NB4 (cell line): ENCODE measurements around the gene ZNF83.
"Not testable (repeated sequence)": the region's sequence is repeated elsewhere in the genome, so short reads cannot be mapped to it uniquely, and the experiment has no call there.

ENCODE experiments used
- DNase-seq: peaks from one replicate; pipeline ENCODE4 v3.0.0; 2010; ENCODE audit warnings: low read depth
- H3K4me3 ChIP-seq: one replicate; pipeline ENCODE4 v1.5.1; 2011; ENCODE audit warnings: mild to moderate bottlenecking, low read depth, low read length, moderate library complexity
- MYC ChIP-seq: IDR thresholded peaks from 2 replicates; pipeline ENCODE4 v1.6.1; 2011; ENCODE audit warnings: low read depth, low read length
- POLR2A ChIP-seq: IDR thresholded peaks from 2 replicates; pipeline ENCODE4 v1.6.1; 2011; ENCODE audit warnings: mild to moderate bottlenecking; ENCODE audit not compliant: insufficient read length; ENCODE audit errors: extremely low read depth
- TF ChIP-seq, protein P1 (sequence below): IDR thresholded peaks from one replicate; pipeline ENCODE4 v1.5.1; 2012; ENCODE audit warnings: low read depth, low read length
- TF ChIP-seq, protein P2 (sequence below): IDR thresholded peaks from 2 replicates; pipeline ENCODE4 v1.6.1; 2011; ENCODE audit warnings: low read depth, low read length

ZNF83 gene

DNA sequence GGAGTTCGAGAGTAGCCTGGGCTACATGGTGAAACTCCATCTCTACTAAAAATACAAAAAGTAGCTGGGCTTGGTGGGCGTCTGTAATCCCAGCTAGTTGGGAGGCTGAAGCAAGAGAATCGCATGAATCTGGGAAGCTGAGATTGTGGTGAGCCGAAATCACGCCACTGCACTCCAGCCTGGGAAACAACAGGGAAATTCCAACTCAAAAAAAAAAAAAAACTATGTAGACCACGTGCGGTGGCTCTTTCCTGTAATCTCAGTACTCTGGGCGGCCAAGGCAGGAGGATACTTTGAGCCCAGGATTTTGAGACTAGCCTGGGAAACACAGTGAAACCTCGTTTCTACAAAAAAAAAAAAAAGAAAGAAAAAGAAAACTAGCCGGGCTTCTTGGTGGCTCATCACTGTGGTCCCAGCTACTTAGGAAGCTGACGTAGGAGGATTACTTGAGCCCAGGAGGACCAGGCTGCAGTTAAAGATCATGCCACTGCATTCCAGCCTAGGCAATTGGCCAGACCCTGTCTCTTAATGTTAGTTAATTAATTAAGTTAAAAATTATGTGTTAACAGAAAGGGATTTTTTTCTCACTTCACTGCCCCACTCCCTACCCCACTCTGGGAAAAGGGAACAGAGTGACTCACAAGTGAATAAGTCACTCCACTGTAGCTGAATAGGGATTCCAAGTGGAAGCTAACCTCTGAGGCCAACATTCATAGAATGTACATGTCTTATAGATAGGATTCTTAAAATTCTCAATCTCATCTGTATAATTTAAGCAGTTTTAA is 2.2 kb downstream of the ZNF83 start:
- no peak overlapping the region for H3K4me3 ChIP-seq
- no peak for DNase-seq
- TF ChIP-seq, protein P1, sequence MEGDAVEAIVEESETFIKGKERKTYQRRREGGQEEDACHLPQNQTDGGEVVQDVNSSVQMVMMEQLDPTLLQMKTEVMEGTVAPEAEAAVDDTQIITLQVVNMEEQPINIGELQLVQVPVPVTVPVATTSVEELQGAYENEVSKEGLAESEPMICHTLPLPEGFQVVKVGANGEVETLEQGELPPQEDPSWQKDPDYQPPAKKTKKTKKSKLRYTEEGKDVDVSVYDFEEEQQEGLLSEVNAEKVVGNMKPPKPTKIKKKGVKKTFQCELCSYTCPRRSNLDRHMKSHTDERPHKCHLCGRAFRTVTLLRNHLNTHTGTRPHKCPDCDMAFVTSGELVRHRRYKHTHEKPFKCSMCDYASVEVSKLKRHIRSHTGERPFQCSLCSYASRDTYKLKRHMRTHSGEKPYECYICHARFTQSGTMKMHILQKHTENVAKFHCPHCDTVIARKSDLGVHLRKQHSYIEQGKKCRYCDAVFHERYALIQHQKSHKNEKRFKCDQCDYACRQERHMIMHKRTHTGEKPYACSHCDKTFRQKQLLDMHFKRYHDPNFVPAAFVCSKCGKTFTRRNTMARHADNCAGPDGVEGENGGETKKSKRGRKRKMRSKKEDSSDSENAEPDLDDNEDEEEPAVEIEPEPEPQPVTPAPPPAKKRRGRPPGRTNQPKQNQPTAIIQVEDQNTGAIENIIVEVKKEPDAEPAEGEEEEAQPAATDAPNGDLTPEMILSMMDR: no peak
- TF ChIP-seq, protein P2, sequence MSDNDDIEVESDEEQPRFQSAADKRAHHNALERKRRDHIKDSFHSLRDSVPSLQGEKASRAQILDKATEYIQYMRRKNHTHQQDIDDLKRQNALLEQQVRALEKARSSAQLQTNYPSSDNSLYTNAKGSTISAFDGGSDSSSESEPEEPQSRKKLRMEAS: no peak
- TF ChIP-seq POLR2A: no peak
- TF ChIP-seq MYC: no peak

DNA sequence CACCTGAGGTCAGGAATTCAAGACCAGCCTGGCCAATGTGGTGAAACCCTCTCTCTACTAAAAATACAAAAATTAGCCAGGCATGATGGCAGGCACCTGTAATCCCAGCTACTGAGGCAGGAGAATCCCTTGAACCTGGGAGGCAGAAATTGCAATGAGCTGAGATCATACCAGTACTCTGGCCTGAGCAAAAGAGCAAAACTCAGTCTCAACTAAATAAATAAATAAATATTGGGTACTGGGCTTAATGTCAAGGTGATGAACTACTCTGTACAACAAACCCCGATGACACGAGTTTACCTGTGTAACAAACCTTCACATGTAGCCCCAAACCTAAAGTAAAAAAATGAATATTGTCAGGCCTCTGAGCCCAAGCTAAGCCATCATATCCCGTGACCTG is 10.7 kb downstream of the ZNF83 start:
- not testable (repeated sequence) for DNase-seq, H3K4me3 ChIP-seq

DNA sequence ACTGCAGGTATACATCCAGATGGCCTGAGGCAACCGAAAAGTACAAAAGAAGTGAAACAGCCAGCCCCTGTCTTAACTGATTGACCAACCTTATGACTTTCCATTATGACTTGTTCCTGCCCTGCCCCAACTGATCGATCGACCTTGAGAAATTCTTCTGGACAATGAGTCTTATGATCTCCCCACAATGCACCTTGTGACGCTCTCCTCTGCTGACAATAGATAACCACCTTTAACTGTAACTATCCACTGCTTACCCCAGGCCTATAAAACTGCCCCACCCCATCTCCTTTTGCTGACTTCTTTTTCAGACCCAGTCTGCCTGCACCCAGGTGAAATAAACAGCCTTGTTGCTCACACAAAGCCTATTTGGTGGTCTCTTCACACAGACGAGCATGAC is 11.2 kb downstream of the ZNF83 start:
- TF ChIP-seq MYC: no peak
- TF ChIP-seq POLR2A: no peak
- TF ChIP-seq, protein P2: no peak
- TF ChIP-seq, protein P1: no peak
- DNase-seq: no peak
- H3K4me3 ChIP-seq: no peak overlapping the region

DNA sequence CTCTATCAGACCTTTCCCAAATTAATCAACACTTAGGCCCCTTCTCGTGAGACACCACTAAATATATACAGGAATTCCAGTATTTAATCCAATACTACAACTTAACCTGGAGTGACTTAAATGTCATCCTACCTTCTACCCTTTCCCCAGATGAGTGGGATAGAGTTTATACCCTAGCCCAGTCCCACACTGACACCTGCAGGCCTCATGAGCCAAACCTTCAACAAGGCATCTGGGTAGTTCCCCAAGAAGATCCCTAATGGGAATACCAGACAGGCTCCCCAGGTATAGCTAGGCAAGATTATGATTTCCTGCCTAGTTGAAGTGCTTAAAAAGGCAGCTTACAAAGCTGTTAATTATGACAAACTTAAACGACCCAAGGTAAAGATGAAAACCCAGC is 15.9 kb downstream of the ZNF83 start:
- TF ChIP-seq, protein P1: no peak
- TF ChIP-seq, protein P2: no peak
- TF ChIP-seq MYC (no peak), POLR2A (no peak)
- no peak overlapping the region for H3K4me3 ChIP-seq
- DNase-seq: no peak

DNA sequence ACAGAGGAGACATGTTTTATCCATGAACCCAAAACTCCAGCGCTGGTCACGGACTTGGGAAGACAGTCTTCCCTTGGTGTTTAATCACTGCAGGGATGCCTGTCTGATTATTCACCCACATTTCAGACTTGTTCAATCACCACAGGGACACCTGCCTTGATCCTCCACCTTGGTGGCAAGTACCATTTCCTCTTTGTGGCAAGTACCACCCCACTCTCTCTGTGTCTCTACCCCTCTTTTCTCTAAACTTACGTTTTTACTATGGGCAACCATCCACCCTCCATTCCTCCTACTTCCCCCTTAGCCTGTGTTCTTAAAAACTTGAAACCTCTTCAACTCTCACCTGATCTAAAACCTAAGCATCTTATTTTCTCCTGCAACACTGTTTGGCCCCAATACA is 16.8 kb downstream of the ZNF83 start:
- no peak for TF ChIP-seq POLR2A
- TF ChIP-seq MYC: no peak
- TF ChIP-seq, protein P1: no peak
- TF ChIP-seq, protein P2: no peak
- no peak overlapping the region for H3K4me3 ChIP-seq
- DNase-seq: no peak

DNA sequence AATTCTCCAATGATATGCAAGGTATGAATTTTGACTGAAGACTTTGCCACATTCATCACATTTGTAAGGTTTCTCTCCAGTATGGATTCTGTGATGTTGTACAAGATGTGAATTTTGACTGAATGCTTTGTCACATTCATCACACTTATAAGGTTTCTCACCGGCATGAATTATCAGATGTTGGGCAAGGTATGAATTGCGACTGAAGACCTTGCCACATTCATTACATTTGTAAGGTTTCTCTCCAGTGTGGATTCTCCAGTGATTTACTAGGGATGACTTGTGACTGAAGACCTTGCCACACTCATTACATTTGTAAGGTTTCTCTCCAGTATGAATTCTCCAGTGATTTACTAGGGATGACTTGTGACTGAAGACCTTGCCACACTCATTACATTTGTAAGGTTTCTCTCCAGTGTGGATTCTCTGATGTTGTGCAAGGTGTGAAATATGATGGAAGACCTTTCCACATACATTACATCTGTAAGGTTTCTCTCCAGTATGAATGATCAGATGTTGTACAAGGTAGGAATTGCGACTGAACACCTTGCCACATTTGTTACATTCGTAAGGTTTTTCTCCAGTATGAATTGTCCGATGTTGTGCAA is 24.8 kb downstream of the ZNF83 start:
- no peak for DNase-seq
- H3K4me3 ChIP-seq: no peak overlapping the region
- TF ChIP-seq POLR2A: no peak
- TF ChIP-seq, protein P2: no peak
- TF ChIP-seq, protein P1: no peak
- no peak for TF ChIP-seq MYC
